Tracheal epithelial cell (primary cell): ENCODE results near the gene SERPINE2. TPM values are rescaled to one million over a fixed set of nuclear protein-coding genes. Genes with fewer than 3 reads are reported as not detected.

Experiments
- total RNA-seq: library from RNA; depleted of rRNA; stranded (reverse); fragments of >200 nt; gene quantifications from 2 replicates; pipeline ENCODE4 v1.2.1, GENCODE V29; 2014

The SERPINE2 gene
- total RNA-seq = 76.4 and 118 TPM in 2 replicates

GRCh38 chr2:224039080-224039769, at the start of gene SERPINE2:
TSS of gene SERPINE2 (minus strand) at chr2:224039286. CDS start at chr2:224001900, 37,386 bp downstream.

GRCh38 chr2:223957092-223957851, 81.8 kb downstream of the SERPINE2 start, which contains the start of gene MRPL44:
TSS of gene MRPL44 (plus strand) at chr2:223957463. CDS start at chr2:223957473, 10 bp downstream.

GRCh38 chr2:223944703-223945531, 94.2 kb downstream of the SERPINE2 start, which contains the start of gene WDFY1:
TSS of gene WDFY1 (minus strand) at chr2:223945335. CDS start at chr2:223945284, 51 bp downstream.

Other genes with a start within 250 kb of the SERPINE2 start
- 51.8 and 69.5 TPM in 2 replicates for gene AP1S3, start 201.7 kb downstream of the SERPINE2 start, total RNA-seq
- 100 and 107 TPM in 2 replicates for gene WDFY1, start 94.0 kb downstream of the SERPINE2 start, total RNA-seq
- 26.3 and 45.6 TPM in 2 replicates for gene MRPL44, start 81.8 kb downstream of the SERPINE2 start, total RNA-seq